ENCODE measurements around the gene OVOL2.

DNA sequence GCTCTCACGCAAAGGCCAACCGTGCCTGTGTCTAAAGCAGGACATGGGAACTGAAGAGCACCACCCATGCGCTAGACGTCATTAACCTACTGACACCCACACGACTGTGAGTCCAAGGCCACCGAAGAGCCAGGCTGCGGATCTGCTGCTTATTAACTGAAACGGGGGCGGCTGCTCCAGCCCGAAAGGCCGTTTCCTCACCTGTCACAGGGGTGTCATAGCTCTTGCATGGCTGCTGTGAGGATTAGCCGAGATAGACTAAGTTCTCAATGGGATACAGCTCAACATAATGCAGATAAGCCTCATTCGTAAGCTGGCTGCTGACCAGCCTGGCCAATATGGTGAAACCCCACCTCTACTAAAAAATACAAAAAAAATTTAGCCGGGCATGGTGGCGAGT lies 26.7 kb downstream of the OVOL2 start:
- TF ChIP-seq SUZ12 (IDR thresholded peaks at IDR 0.05; ENCODE audit: extremely low read depth, insufficient read depth, insufficient read length) (no peak), YY1 (IDR thresholded peaks at IDR 0.05; ENCODE audit: insufficient read depth, insufficient read length) (no peak)

Data from NT2/D1 (cell line).